Left ventricle myocardium inferior (tissue), 1 donor: Measurements from ENCODE around the gene SF1. TPM values are rescaled to one million over a fixed set of nuclear protein-coding genes. Genes with fewer than 3 reads are reported as not detected.
A peak's percentile ranks its signal among the peaks of the same experiment; 100 is the strongest.

ENCODE experiments used
- DNase-seq: peaks from one replicate; pipeline ENCODE4 v3.0.0-alpha.2; 2020
- H3K27ac ChIP-seq: fragments of 200-600 bp; replicated peaks from 2 replicates; pipeline ENCODE4 v1.8.0; 2021
- H3K27me3 ChIP-seq: fragments of 200-600 bp; 2 replicates; pipeline ENCODE4 v1.8.0; 2021; ENCODE audit warnings: low read depth
- H3K36me3 ChIP-seq: fragments of 200-600 bp; 2 replicates; pipeline ENCODE4 v1.8.0; 2021
- H3K4me1 ChIP-seq: fragments of 200-600 bp; 2 replicates; pipeline ENCODE4 v1.8.0; 2021
- H3K4me3 ChIP-seq: fragments of 200-600 bp; 2 replicates; pipeline ENCODE4 v1.8.0; 2021; ENCODE audit warnings: mild to moderate bottlenecking, moderate library complexity
- H3K9me3 ChIP-seq: fragments of 200-600 bp; replicated peaks from 2 replicates; pipeline ENCODE4 v1.8.0; 2021
- CTCF ChIP-seq: fragments of 200-600 bp; IDR thresholded peaks from 2 replicates; pipeline ENCODE4 v1.8.0; 2021; ENCODE audit warnings: antibody characterized with exemption, mild to moderate bottlenecking, borderline replicate concordance
- intact Hi-C: fragments of 100-400 bp; cut with micrococcal nuclease; formaldehyde crosslinking; loops from one replicate; pipeline ENCODE4 v1.11.0; 2022
- total RNA-seq: library from RNA; stranded (reverse); fragmentation: NEBNext Ultra II Directional; extraction: Animal tissue kit (Norgen Biotek cat#: 25700); gene quantifications from one replicate; pipeline ENCODE4 v1.2.1, GENCODE V29; 2021
- donor health status: DM: no; HTN: yes; CAD: no; lungs with severe emphysema.

Gene SF1
- total RNA-seq, 1 donor from 2014 or later, result 188 TPM

DNA sequence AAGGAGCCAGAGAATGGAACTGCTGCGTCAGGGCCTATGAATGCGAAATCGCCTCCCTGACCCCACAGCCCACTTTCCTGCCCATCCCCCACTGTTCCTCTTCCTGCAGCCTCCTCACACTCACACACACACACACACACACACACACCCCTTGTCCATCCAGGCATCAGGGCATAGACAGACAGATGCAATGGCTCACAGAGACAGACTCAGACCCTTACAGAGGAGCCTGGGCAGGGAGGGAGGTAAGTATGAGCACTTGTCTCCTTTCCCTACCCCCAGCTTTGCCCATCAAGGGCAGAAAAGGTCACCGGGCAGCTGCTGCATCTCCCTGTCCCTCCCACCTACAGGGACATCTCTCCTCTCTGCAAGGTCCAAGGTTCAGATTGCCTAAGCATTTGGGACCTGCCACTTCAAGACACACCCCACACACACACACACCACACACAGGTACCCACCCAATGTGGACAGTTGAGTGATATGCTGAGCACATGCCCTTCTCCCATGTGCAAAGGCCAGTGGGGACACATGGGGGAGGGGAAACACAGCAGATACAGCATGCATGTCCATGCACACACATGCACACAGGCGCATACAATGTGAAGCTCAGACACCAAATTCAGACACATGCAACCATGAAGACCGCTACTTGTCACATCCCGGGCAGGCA lies 53.3 kb downstream of the SF1 start:
- Histone ChIP-seq H3K27ac (no peak overlapping the region), H3K36me3 (peaks cover 8% of the 10 kb centered on the region), H3K27me3 (peaks cover 30% of the 10 kb centered on the region), H3K4me3 (no peak overlapping the region), H3K4me1 (peaks cover 11% of the 10 kb centered on the region), H3K9me3 (no peaks in the 10 kb centered on the region)
- intact Hi-C loops, result no loop called here
- TF ChIP-seq CTCF, result no peak
- no peak for DNase-seq

DNA sequence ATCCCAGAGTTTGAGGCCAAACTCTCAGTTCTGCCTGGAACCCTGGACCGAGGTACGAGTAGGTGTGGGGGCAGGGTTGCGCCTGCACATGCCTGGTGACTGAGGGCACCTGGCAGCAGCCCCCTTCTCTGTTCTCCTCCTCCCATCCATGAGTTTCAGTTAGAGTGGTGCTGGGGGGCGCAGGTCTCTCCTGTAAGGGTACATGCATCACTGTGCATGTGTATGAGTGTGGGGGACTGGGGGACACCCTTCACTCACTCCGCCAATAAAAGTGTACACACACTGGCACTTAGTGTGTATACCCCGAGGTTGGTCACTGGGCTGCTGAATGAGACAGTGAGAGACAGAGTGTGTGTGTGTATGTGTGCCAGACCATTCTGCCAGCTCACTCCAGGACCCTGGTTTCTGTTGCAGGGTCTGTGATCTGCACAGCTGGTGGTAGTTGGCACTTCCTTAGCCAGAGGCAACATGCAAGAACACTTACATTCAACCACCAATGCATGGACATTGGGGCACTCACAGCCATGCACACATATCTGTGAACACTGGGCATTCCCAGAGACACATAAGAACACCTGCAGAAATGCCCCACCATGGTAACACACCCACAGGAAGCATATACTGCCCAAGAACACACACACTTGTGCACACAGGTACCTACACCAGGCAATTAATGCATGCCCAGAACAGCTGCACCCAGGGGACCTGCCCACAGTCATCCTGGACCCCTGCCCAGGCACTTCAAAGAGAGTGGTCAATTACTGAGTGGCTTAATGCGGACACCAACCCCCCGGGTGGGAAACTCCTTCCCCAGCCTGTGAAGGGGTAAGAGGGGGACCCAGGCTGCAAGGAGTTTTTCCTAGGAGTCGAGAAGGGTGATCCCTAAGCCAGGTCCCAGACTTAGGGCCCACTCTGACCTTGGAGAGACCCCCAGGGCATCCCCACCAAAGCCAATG lies 54.2 kb downstream of the SF1 start:
- Histone ChIP-seq H3K4me3 (peak overlapping the region; percentile 87), H3K4me1 (peaks cover 7% of the 10 kb centered on the region), H3K27me3 (peaks cover 38% of the 10 kb centered on the region), H3K9me3 (no peaks in the 10 kb centered on the region), H3K27ac (no peak overlapping the region), H3K36me3 (peaks cover 8% of the 10 kb centered on the region)
- no peak for TF ChIP-seq CTCF
- intact Hi-C loops, result no loop called here
- no peak for DNase-seq

- peaks cover 47% of the 10 kb centered on the region for H3K27me3 ChIP-seq
- intact Hi-C loops, result no loop called here
- H3K4me3 ChIP-seq, result peak within 1 kb of the TSS; percentile 87
- DNase-seq, result peak; percentile 86
- H3K36me3 ChIP-seq, result peaks cover 8% of the 10 kb centered on the region
- H3K27ac ChIP-seq, result peak within 1 kb of the TSS; percentile 68
- TF ChIP-seq CTCF, result peak; percentile 98
- peaks cover 7% of the 10 kb centered on the region for H3K4me1 ChIP-seq
- H3K9me3 ChIP-seq, result no peaks in the 10 kb centered on the region
These were observed 55.0 kb downstream of the SF1 start, which contains the start of gene NRXN2 for GRCh38 chr11:64723117-64723906. TSS of gene NRXN2 (minus strand) at chr11:64723197. CDS start at chr11:64713699, 9,498 bp downstream.

DNA sequence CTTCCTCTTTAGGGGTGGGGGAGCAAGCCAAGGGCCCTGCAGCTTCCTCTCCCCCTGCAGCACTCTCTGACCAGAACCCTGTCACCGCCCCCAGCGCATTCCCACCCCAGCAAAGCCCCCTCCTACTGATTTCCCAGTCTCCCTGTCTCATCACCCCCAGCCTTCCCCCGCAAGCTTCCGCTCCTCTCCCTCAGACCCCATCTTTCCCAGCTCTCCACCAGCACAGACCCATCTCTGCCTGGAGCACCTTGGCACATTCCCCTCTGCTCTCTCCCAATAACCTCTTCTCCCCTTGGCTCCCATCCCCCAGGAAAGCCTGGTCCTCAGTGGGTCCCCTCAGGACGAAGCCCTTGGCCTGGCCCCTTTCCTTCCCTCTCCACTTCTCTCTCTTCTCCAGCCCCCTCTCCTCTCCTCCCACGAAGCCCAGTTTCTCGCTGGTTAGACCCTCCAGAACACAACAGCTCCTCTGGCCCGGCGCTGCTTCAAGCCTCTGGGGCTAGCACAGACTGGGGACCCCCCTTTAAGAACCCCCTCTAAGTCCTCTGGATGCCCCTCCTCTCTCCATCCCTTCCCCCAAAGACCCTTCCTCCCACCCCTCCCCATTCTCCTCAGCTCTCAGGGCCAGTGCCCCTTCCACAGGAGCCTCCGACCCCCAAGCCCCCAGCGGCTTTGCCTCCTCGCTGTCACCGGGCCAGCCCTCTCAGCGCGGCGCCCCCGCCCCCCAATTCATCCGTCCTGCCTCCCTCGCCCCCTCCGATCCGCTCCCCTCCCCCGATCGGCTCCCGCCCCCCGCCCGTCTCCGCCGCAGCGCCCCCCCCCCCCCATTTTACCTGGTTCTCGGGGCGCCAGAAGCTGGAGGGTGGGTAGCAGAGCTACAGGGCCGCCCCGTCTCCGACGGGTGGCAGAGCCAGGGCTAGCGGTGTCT lies 55.9 kb downstream of the SF1 start:
- TF ChIP-seq CTCF, result no peak
- intact Hi-C loops, result no loop called here
- no peak for DNase-seq
- no peak overlapping the region for H3K27ac ChIP-seq
- peaks cover 56% of the 10 kb centered on the region for H3K27me3 ChIP-seq
- no peaks in the 10 kb centered on the region for H3K9me3 ChIP-seq
- H3K4me3 ChIP-seq, result peak overlapping the region; percentile 87
- H3K4me1 ChIP-seq, result peaks cover 7% of the 10 kb centered on the region
- H3K36me3 ChIP-seq, result peaks cover under 1% of the 10 kb centered on the region
